Transverse colon (tissue), 4 donors: ENCODE measurements around the gene CDC42BPB. TPM values are rescaled to one million over a fixed set of nuclear protein-coding genes. Genes with fewer than 3 reads are reported as not detected.

Source experiments
- DNase-seq: peaks from one replicate; pipeline ENCODE4 v3.0.0-alpha.2; 2019
- H3K27ac ChIP-seq, 4 donors: fragments of 200-600 bp; sonication (generic); 2 replicates each; pipeline ENCODE4 v1.5.1; 2016 to 2018; ENCODE audit warnings: inconsistent platforms in 4 of 4
- H3K27me3 ChIP-seq: fragments of 200-600 bp; sonication (generic); 2 replicates; pipeline ENCODE4 v1.5.1; 2017; ENCODE audit warnings: inconsistent platforms
- H3K36me3 ChIP-seq, 4 donors: fragments of 200-600 bp; sonication (generic); 2 replicates each; pipeline ENCODE4 v1.5.1; 2017 to 2019; ENCODE audit warnings: inconsistent platforms in 4 of 4
- H3K4me1 ChIP-seq, 4 donors: fragments of 200-600 bp; sonication (generic); 2 replicates each; pipeline ENCODE4 v1.5.1; 2017 to 2020; ENCODE audit warnings: inconsistent platforms in 4 of 4
- H3K4me3 ChIP-seq, 4 donors: fragments of 200-600 bp; sonication (generic); 1 replicate in 1 of 4; 2 replicates in 3 of 4; pipeline versions ENCODE4 v1.5.1 to v1.6.1; 2017 to 2019; ENCODE audit warnings: inconsistent platforms in 4 of 4
- H3K9me3 ChIP-seq, 2 donors: fragments of 200-600 bp; sonication (generic); 2 replicates each; pipeline ENCODE4 v1.5.1; 2017 to 2019; ENCODE audit warnings: inconsistent platforms in 2 of 2
- CTCF ChIP-seq, 5 experiments: fragments of 200-600 bp in 3 of 5; fragments of 450-650 bp in 2 of 5; sonication (generic) in 3 of 5; IDR thresholded peaks; 1 replicate in 2 of 5; 2 replicates in 3 of 5; pipeline ENCODE4 v1.5.1; 2016 to 2017; ENCODE audit warnings: antibody characterized with exemption in 5 of 5, inconsistent platforms in 3 of 5, mild to moderate bottlenecking in 2 of 5, moderate library complexity in 1 of 5
- EP300 ChIP-seq: sonication (generic); formaldehyde crosslinking; IDR thresholded peaks from one replicate; pipeline ENCODE4 v1.6.1; 2017; ENCODE audit warnings: antibody characterized with exemption, low read depth
- POLR2A ChIP-seq: fragments of 450-650 bp; IDR thresholded peaks from one replicate; pipeline ENCODE4 v1.6.1; 2016; ENCODE audit warnings: antibody characterized with exemption, mild to moderate bottlenecking, moderate library complexity
- POLR2AphosphoS5 ChIP-seq, 3 donors: sonication (generic); formaldehyde crosslinking; IDR thresholded peaks; one replicate each; pipeline ENCODE4 v1.6.1; 2016; ENCODE audit warnings: antibody characterized with exemption in 3 of 3
- WGBS, 2 donors: methylation state at CpG; one replicate each; pipeline ENCODE4 v1.1.5; 2018; ENCODE audit warnings: low coverage in 1 of 2; 5-methylcytosine and 5-hydroxymethylcytosine counted together
- in situ Hi-C, 4 donors: fragments of 200-750 bp; cut with MboI; loops; one replicate each; pipeline versions ENCODE4 v1.15.0 to v1.15.1; 2017; ENCODE audit warnings: low sequenced_read_pairs in 3 of 4, low pct_ligation_motif_present in 1 of 4, low pct_unique_long_range_greater_than_20kb in 1 of 4
- intact Hi-C: fragments of 100-400 bp; cut with DNase I; formaldehyde crosslinking; loops from one replicate; pipeline ENCODE4 v1.15.1; 2023; ENCODE audit warnings: low total_unique reads
- total RNA-seq, 4 donors: library from RNA; depleted of rRNA; stranded (reverse); fragments of >200 nt; gene quantifications; one replicate each; pipeline ENCODE4 v1.1.0, GENCODE V29; 2016

Gene CDC42BPB
- total RNA-seq, 4 donors from 2014 or later: 109 to 160 (median 123) TPM

GRCh38 chr14:102973706-102974285, 83.6 kb downstream of the CDC42BPB start:
- Histone ChIP-seq H3K9me3 (no peaks in the 10 kb centered on the region), H3K36me3 (peaks cover 0 to 76% (median 29%) of the 10 kb centered on the region in 4 donors), H3K27ac (no peak overlapping the region), H3K27me3 (no peaks in the 10 kb centered on the region), H3K4me1 (no peaks in the 10 kb centered on the region), H3K4me3 (no peak overlapping the region)
- in situ Hi-C loops (no loop called here), intact Hi-C loops (no loop called here)
- no peak for DNase-seq
- WGBS, 2 donors: 66 to 83% methylated on average over 5 to 21 of the region's 22 CpGs
- TF ChIP-seq EP300: no peak
- TF ChIP-seq POLR2A: no peak
- no peak for TF ChIP-seq POLR2AphosphoS5 (IDR thresholded peaks at IDR 0.05)
- no peak for TF ChIP-seq CTCF (IDR thresholded peaks at IDR 0.05)

GRCh38 chr14:102971836-102972606, 85.3 kb downstream of the CDC42BPB start:
- no peaks in the 10 kb centered on the region for H3K9me3 ChIP-seq

GRCh38 chr14:102971314-102971713, 86.0 kb downstream of the CDC42BPB start:
- Histone ChIP-seq H3K4me3 (no peak overlapping the region), H3K9me3 (no peaks in the 10 kb centered on the region), H3K36me3 (peaks cover 0 to 81% (median 40%) of the 10 kb centered on the region in 4 donors), H3K27ac (no peak overlapping the region), H3K4me1 (no peaks in the 10 kb centered on the region), H3K27me3 (no peaks in the 10 kb centered on the region)
- TF ChIP-seq EP300: no peak
- TF ChIP-seq POLR2A: no peak
- TF ChIP-seq POLR2AphosphoS5 (IDR thresholded peaks at IDR 0.05): no peak
- no peak for TF ChIP-seq CTCF (IDR thresholded peaks at IDR 0.05)
- in situ Hi-C loops: no loop called here
- no peak for DNase-seq
- intact Hi-C loops: no loop called here
- WGBS, 2 donors: 88 to 95% methylated on average over 7 to 9 of the region's 9 CpGs

More at GRCh38 chr14:102971836-102972606, 85.3 kb downstream of the CDC42BPB start:
- Histone ChIP-seq H3K4me3 (no peak overlapping the region), H3K36me3 (peaks cover 0 to 81% (median 37%) of the 10 kb centered on the region in 4 donors), H3K27ac (no peak overlapping the region), H3K4me1 (no peaks in the 10 kb centered on the region), H3K27me3 (no peaks in the 10 kb centered on the region)
- in situ Hi-C loops: no loop called here
- intact Hi-C loops: no loop called here
- 91 to 92% methylated on average over 8 to 25 of the region's 25 CpGs for WGBS, 2 donors
- TF ChIP-seq EP300 (no peak), POLR2AphosphoS5 (IDR thresholded peaks at IDR 0.05) (no peak), CTCF (IDR thresholded peaks at IDR 0.05) (no peak), POLR2A (no peak)
- DNase-seq: no peak

GRCh38 chr14:102970496-102970895, 86.9 kb downstream of the CDC42BPB start:
- H3K36me3 ChIP-seq: peaks cover 0 to 81% (median 42%) of the 10 kb centered on the region in 4 donors
- DNase-seq: no peak
- WGBS, 2 donors: 85 to 92% methylated on average over 7 to 10 of the region's 10 CpGs
- no peaks in the 10 kb centered on the region for H3K27me3 ChIP-seq
- TF ChIP-seq CTCF (IDR thresholded peaks at IDR 0.05) (no peak), POLR2AphosphoS5 (IDR thresholded peaks at IDR 0.05) (no peak), POLR2A (no peak), EP300 (no peak)
- H3K9me3 ChIP-seq: no peaks in the 10 kb centered on the region
- intact Hi-C loops (no loop called here), in situ Hi-C loops (no loop called here)
- no peaks in the 10 kb centered on the region for H3K4me1 ChIP-seq
- no peak overlapping the region for H3K27ac ChIP-seq
- H3K4me3 ChIP-seq: no peak overlapping the region
